GM12864 (cell line): ENCODE data around the gene ST6GALNAC4.

Experiments used
- DNase-seq: peaks from one replicate; pipeline ENCODE4 v3.0.0-alpha.2; 2011; ENCODE audit warnings: low read depth
- H3K4me3 ChIP-seq: 2 replicates; pipeline ENCODE4 v1.5.1; 2011; ENCODE audit warnings: mild to moderate bottlenecking, low read depth, low read length, control low read depth
- TF ChIP-seq, protein P1 (sequence below): IDR thresholded peaks from 2 replicates; pipeline ENCODE4 v1.5.1; 2011; ENCODE audit warnings: low read depth, mild to moderate bottlenecking, moderate library complexity, low read length, control low read depth, inconsistent platforms; ENCODE audit errors: missing control alignments

Gene ST6GALNAC4

DNA sequence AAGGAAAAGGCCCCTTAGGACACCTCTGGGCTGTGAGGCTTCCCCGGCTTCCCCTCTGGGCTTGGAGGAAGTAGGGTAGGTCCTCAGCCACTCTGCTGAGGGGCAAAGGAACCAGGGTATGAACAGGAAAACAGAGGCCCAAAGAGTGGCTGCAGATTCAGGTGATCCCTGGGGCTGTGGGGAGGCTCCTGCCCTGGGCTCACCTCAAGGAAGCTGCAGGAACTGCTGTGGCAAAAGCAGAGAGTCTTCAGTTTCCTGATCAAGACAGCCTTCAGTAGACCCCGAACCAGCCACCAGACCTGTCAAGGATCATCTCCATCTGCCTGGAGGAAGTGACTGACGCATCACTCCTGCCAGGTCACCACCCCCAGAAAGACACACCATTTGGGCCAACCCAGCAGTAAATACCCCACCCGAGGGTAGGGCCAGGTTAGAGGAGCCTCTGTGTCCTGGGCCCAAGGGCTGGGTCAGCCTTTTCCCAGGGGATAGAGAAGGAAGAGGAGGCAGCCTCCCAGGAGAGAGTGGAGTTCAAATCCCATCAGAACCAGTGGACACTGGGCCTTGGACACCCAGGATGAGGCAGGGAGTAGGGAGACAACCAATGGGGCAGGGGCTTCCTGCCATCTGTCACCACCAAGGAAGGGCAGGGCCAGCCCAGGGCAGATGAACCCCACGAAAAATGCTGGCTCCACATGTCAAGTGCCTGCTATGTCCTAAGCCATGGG, 11.7 kb downstream of the ST6GALNAC4 start:
- TF ChIP-seq, protein P1, sequence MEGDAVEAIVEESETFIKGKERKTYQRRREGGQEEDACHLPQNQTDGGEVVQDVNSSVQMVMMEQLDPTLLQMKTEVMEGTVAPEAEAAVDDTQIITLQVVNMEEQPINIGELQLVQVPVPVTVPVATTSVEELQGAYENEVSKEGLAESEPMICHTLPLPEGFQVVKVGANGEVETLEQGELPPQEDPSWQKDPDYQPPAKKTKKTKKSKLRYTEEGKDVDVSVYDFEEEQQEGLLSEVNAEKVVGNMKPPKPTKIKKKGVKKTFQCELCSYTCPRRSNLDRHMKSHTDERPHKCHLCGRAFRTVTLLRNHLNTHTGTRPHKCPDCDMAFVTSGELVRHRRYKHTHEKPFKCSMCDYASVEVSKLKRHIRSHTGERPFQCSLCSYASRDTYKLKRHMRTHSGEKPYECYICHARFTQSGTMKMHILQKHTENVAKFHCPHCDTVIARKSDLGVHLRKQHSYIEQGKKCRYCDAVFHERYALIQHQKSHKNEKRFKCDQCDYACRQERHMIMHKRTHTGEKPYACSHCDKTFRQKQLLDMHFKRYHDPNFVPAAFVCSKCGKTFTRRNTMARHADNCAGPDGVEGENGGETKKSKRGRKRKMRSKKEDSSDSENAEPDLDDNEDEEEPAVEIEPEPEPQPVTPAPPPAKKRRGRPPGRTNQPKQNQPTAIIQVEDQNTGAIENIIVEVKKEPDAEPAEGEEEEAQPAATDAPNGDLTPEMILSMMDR, result no peak
- peak overlapping the region; percentile 55 for H3K4me3 ChIP-seq
- DNase-seq, result peak; percentile 49

DNA sequence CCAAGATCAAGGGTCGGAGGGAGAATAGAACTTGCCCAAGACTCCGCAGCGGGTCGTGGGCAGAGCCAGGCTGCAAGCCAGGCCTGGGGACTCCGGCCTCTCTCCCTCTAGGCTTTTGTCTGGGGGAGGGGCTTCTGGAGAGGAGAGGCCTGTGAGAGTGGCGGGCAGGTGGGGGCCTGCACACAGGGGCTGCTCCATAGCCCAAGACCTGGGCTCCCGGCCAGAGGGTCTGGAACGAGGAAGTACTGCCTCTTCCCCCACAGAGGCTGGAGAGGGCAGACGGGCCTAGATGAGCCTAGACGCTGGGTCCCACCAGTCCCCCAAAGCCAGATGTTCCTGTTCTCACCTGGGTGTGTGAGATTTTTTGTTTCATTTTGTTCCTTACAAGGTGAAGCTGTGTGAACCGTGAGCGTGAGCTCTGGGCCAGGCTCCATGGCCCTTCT, 12.3 kb downstream of the ST6GALNAC4 start:
- H3K4me3 ChIP-seq, result peak overlapping the region; percentile 55
- TF ChIP-seq, protein P1, result no peak
- no peak for DNase-seq

DNA sequence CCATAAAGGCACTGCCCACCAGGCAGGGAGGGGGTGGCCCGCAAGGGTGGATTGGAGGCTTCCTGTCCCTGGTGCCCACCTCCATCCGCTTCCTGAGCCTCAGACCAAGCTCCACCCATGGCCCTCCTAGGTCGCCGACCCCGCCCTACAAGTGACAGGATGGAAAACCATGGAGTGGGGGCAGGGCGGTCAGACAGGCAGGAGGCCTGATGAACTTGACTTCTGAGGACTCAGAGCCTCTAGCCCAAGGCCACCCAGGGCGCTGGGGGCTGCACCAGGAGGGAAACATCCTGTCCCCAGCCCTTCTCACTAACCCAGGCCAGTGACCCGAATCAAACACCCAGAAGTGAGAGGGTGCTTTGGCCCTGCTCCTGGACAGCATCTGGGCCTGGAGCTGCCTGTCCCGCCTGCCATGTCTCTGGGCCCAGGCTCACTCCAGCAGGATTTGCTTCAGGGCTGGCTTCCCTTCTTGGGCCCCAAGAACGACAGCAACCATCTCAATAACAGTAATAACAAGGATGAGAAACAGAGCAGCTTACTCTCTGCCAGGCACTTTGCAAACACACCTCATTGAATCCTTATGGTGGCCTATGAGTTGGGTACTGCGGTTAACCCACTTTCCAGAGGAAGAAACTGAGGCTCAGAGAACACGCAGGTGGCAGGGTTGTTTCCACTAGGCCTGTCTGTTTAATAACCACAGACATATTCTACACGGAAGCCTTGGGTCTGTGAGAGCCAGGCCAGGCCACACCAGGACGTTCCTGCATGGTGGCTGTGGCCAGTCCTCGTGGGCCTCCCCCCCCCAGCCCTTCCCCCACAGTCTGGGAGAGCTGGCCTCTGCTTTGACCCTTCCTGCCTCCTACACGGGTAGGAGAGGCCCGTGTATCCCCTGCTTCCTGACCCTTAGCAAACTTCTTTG, 13.0 kb downstream of the ST6GALNAC4 start:
- TF ChIP-seq, protein P1, result no peak
- peak; percentile 76 for DNase-seq
- peak overlapping the region; percentile 55 for H3K4me3 ChIP-seq

DNA sequence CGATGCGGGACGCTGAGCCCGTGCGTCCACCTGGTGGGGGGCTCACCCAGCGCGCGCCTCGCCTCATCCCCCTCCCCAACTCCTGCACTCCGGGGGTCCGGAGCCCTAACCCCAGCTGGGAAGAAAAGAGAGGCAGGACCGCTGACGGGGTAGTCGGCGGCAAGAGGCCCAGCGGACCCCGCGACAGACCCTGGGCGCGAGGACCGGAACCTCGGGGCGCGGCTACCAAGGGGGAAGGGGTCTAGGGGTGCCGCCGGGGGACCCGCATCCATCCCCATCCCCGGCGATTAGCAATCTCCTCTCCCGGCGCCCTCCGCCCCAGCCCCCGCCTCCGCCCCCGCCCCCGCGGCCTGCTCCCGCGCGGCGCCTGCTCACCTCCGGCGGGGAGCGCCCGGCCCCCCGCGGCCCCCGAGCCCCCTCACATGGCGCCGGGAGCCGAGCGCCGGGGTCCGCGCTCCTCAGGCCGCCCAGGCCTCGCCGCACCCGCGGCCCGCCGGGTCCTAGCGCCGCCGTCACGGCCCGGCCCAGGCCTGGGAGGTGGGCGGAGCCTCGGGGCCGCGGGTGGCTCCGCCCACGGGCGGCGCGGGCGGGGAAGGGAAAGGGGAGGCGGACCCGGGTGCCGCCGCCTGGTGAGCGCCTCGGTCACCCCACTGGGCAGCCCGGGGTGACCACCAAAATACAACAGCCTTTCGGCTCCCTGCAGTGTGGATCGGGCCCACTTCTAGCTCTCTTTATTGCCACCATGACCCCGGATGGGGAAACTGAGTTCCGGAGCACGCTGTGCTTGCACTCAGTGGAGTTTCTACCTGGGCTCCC, 17.5 kb downstream of the ST6GALNAC4 start, which contains the start of gene ST6GALNAC6:
ST6GALNAC6 (minus strand) TSS at position 476 of the 816 bp plus-strand sequence. CDS start 1,622 bp downstream, outside the sequence.
- DNase-seq, result no peak
- TF ChIP-seq, protein P1, result no peak
- peak within 1 kb of the TSS; percentile 88 for H3K4me3 ChIP-seq

DNA sequence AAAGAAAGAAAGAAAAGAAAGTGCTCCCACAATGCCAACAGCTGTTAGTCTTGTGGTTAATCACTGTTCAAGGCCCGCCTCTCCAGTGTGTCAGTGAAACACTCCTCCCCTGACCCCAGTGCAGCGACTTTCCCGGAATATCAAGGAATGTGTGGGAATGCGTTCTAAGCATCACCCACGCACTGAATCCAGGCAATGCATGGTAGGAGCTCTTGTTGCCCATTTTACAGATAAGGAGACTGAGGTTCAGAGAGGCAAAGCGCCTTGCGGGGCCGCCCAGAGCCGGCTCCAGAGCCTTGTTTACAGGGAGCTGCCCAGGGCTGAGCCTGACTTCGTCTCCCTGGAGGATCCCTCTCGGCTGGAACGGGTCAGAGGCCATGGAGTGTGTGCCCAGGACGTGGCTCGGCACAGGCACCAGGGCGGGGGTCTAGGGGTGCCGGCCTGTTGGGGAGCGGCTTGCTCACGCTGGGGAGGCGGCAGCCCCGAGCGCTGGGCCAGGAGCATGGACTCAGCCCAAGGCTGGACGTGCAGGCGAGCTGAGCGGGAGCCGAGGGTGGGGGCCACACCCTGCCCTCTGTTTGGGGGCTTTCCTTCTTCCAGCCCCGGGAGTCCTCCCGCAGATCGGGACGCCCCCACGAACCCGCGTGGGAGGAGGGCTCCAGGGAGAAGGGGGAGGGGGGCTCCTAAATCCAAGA, 18.3 kb downstream of the ST6GALNAC4 start:
- peak overlapping the region; percentile 88 for H3K4me3 ChIP-seq
- no peak for DNase-seq
- TF ChIP-seq, protein P1, result no peak

DNA sequence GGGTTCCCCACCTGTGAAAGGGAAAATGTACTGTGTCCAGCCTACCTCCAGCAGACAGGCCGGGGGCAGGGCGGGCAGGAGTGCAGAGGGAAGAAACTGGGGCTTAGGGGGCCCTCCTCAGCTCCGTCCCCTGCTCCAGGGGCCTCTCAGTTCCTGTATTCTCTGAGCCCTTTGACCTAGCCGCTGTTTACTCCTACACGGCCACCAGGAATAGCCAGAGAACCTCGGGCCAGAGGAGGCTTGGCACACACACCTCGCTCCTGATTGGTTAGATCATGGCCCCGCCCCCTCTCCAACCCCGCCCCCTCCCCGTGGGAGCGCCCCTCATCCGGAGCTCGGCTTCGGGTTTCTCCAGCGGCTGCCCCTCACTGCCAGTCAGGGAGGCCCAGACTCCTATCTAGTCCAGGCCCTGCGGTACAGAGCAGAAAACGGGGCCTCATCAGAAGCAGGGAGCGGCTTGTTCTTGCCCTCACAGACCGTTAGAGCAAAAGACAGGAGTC, 19.6 kb downstream of the ST6GALNAC4 start:
- DNase-seq, result no peak
- H3K4me3 ChIP-seq, result no peak overlapping the region
- TF ChIP-seq, protein P1, result no peak
